OCI-LY3 (cell line): ENCODE results near the gene GPD2.

Experiments
- H2AFZ ChIP-seq: fragments of 200-600, 300-600 bp; shearing (Covaris generic); 2 replicates; pipeline ENCODE4 v1.6.0; 2014; ENCODE audit warnings: antibody characterized with exemption, low read depth, low read length
- H3K27ac ChIP-seq: fragments of 200-600, 300-600 bp; sonication (generic); 2 replicates; pipeline ENCODE4 v1.5.1; 2014; ENCODE audit warnings: mild to moderate bottlenecking, low read length, moderate library complexity, mixed read lengths
- H3K27me3 ChIP-seq: fragments of 200-600, 300-600 bp; sonication (generic); 2 replicates; pipeline ENCODE4 v1.6.1; 2014; ENCODE audit warnings: low read depth, low read length, mixed read lengths
- H3K36me3 ChIP-seq: fragments of 200-600, 300-600 bp; sonication (generic); replicated peaks from 2 replicates; pipeline ENCODE3; 2014; ENCODE audit warnings: low read depth, low read length, mixed read lengths
- H3K4me1 ChIP-seq: fragments of 300-600, 200-600 bp; sonication (generic); 2 replicates; pipeline ENCODE4 v1.6.1; 2014; ENCODE audit warnings: low read length, mixed read lengths
- H3K4me2 ChIP-seq: fragments of 200-600, 300-600 bp; sonication (generic); 2 replicates; pipeline ENCODE4 v1.6.1; 2014; ENCODE audit warnings: low read length, mixed read lengths
- H3K4me3 ChIP-seq: fragments of 300-600, 200-600 bp; sonication (generic); 2 replicates; pipeline ENCODE4 v1.5.1; 2014; ENCODE audit warnings: antibody characterized with exemption, mild to moderate bottlenecking, low read length, moderate library complexity
- H3K79me2 ChIP-seq: fragments of 300-600, 200-600 bp; shearing (Covaris generic); 2 replicates; pipeline ENCODE4 v1.6.1; 2014; ENCODE audit warnings: mild to moderate bottlenecking, low read length, mixed read lengths
- H3K9ac ChIP-seq: fragments of 300-600, 200-600 bp; shearing (Covaris generic); 2 replicates; pipeline ENCODE4 v1.6.0; 2014; ENCODE audit warnings: mild to moderate bottlenecking, low read length, moderate library complexity
- H3K9me3 ChIP-seq: fragments of 200-600, 300-600 bp; shearing (Covaris generic); 2 replicates; pipeline ENCODE4 v1.6.1; 2014; ENCODE audit warnings: low read length, mixed read lengths; ENCODE audit not compliant: insufficient read depth
- H4K20me1 ChIP-seq: fragments of 200-600, 300-600 bp; sonication (generic); 2 replicates; pipeline ENCODE4 v1.6.1; 2016; ENCODE audit warnings: low read length, mixed read lengths; ENCODE audit not compliant: insufficient read depth
- EZH2phosphoT487 ChIP-seq: fragments of 200-600 bp; shearing (Covaris generic); IDR thresholded peaks from 2 replicates; pipeline ENCODE4 v1.6.1; 2018; ENCODE audit warnings: antibody characterized with exemption, mixed run types, low read depth
- TF ChIP-seq, protein P1 (sequence below): fragments of 200-600, 300-600 bp; sonication (generic); IDR thresholded peaks from 2 replicates; pipeline ENCODE4 v1.5.1; 2014; ENCODE audit warnings: antibody characterized with exemption, low read length, low read depth

GPD2 gene

DNA sequence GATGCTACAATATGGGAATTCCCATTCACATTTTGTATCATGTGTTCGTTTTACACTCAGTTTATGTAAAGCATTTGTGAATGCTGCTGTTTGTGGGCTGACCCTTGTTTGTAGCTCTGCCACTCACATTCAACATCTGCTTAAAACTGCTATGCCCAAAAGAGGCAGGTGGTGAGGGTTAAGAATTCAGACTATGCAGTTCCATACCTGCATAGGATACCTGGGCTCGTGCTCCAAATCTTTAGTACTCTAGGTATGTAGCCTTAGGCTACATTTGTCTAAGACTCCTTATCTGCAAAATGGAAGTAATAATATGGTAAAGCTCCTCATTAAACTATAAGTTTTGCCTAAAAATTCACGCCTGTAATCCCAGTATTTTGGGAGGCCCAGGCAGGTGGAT is 199.5 kb downstream of the GPD2 start:
- Histone ChIP-seq H3K9me3 (peaks cover 4% of the 10 kb centered on the region; the same call in 1 of the 2 replicates), H3K9ac (no peak overlapping the region), H3K4me2 (no peak overlapping the region), H2AFZ (no peak overlapping the region), H4K20me1 (no peaks in the 10 kb centered on the region), H3K36me3 (no peaks in the 10 kb centered on the region), H3K27me3 (no peaks in the 10 kb centered on the region), H3K4me1 (no peaks in the 10 kb centered on the region), H3K27ac (no peak overlapping the region), H3K4me3 (no peak overlapping the region), H3K79me2 (no peaks in the 10 kb centered on the region)
- TF ChIP-seq, protein P1, sequence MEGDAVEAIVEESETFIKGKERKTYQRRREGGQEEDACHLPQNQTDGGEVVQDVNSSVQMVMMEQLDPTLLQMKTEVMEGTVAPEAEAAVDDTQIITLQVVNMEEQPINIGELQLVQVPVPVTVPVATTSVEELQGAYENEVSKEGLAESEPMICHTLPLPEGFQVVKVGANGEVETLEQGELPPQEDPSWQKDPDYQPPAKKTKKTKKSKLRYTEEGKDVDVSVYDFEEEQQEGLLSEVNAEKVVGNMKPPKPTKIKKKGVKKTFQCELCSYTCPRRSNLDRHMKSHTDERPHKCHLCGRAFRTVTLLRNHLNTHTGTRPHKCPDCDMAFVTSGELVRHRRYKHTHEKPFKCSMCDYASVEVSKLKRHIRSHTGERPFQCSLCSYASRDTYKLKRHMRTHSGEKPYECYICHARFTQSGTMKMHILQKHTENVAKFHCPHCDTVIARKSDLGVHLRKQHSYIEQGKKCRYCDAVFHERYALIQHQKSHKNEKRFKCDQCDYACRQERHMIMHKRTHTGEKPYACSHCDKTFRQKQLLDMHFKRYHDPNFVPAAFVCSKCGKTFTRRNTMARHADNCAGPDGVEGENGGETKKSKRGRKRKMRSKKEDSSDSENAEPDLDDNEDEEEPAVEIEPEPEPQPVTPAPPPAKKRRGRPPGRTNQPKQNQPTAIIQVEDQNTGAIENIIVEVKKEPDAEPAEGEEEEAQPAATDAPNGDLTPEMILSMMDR, result no peak
- TF ChIP-seq EZH2phosphoT487, result no peak
